Ishikawa (cell line): Measurements from ENCODE around the gene NDUFS3.

ENCODE experiments used
- CEBPB ChIP-seq: IDR thresholded peaks from 2 replicates; pipeline ENCODE4 v1.6.1; 2012
- CREB1 ChIP-seq: IDR thresholded peaks from 2 replicates; pipeline ENCODE4 v1.6.1; 2012; ENCODE audit warnings: low read depth
- EGR1 ChIP-seq: IDR thresholded peaks from 2 replicates; pipeline ENCODE4 v1.6.1; 2012
- EP300 ChIP-seq: IDR thresholded peaks from 2 replicates; pipeline ENCODE4 v1.6.1; 2012; ENCODE audit warnings: borderline replicate concordance
- FOXM1 ChIP-seq: IDR thresholded peaks from 2 replicates; pipeline ENCODE4 v1.6.1; 2012; ENCODE audit warnings: low read depth, borderline replicate concordance
- MAX ChIP-seq: IDR thresholded peaks from 2 replicates; pipeline ENCODE4 v1.6.1; 2012
- NFIC ChIP-seq: IDR thresholded peaks from 2 replicates; pipeline ENCODE4 v1.6.1; 2012
- RAD21 ChIP-seq: IDR thresholded peaks from 2 replicates; pipeline ENCODE4 v1.6.1; 2012; ENCODE audit warnings: low read depth
- REST ChIP-seq: IDR thresholded peaks from 2 replicates; pipeline ENCODE4 v1.6.1; 2012; ENCODE audit warnings: low read depth, mild to moderate bottlenecking
- TAF1 ChIP-seq: IDR thresholded peaks from 2 replicates; pipeline ENCODE4 v1.6.1; 2012; ENCODE audit warnings: low read depth, mild to moderate bottlenecking
- TCF12 ChIP-seq: IDR thresholded peaks from 2 replicates; pipeline ENCODE4 v1.6.1; 2012; ENCODE audit warnings: low read depth
- TEAD4 ChIP-seq: IDR thresholded peaks from 2 replicates; pipeline ENCODE4 v1.6.1; 2012
- USF1 ChIP-seq: IDR thresholded peaks from 2 replicates; pipeline ENCODE4 v1.6.1; 2012
- YY1 ChIP-seq: IDR thresholded peaks from 2 replicates; pipeline ENCODE4 v1.6.1; 2012; ENCODE audit warnings: low read depth
- ZBTB7A ChIP-seq: IDR thresholded peaks from 2 replicates; pipeline ENCODE4 v1.6.1; 2012; ENCODE audit warnings: low read depth

The NDUFS3 gene

GRCh38 chr11:47591764-47592163 lies 12.9 kb downstream of the NDUFS3 start:
- TF ChIP-seq REST (no peak), CEBPB (no peak), EP300 (no peak), FOXM1 (no peak), YY1 (no peak), MAX (no peak), TEAD4 (no peak), RAD21 (no peak), ZBTB7A (no peak), TAF1 (no peak), EGR1 (no peak)

GRCh38 chr11:47592251-47592650 lies 13.4 kb downstream of the NDUFS3 start:
- no peak for TF ChIP-seq YY1
- no peak for TF ChIP-seq FOXM1
- no peak for TF ChIP-seq EP300
- TF ChIP-seq NFIC = no peak
- TF ChIP-seq REST = no peak
- TF ChIP-seq EGR1 = no peak
- TF ChIP-seq CEBPB = no peak
- no peak for TF ChIP-seq MAX
- no peak for TF ChIP-seq TAF1
- TF ChIP-seq CREB1 = no peak

- TF ChIP-seq NFIC = no peak
- TF ChIP-seq EP300 = no peak
- no peak for TF ChIP-seq FOXM1
- no peak for TF ChIP-seq USF1
- no peak for TF ChIP-seq YY1
- no peak for TF ChIP-seq MAX
- no peak for TF ChIP-seq REST
- TF ChIP-seq TAF1 = no peak
- no peak for TF ChIP-seq TEAD4
- no peak for TF ChIP-seq CEBPB
- TF ChIP-seq TCF12 = no peak
- TF ChIP-seq EGR1 = no peak
- TF ChIP-seq CREB1 = no peak
- no peak for TF ChIP-seq RAD21
- TF ChIP-seq ZBTB7A = no peak
These were observed 14.1 kb downstream of the NDUFS3 start for GRCh38 chr11:47592970-47593369.

- no peak for TF ChIP-seq EP300
- TF ChIP-seq YY1 = no peak
- TF ChIP-seq TAF1 = no peak
- TF ChIP-seq TCF12 = no peak
- TF ChIP-seq EGR1 = no peak
- no peak for TF ChIP-seq CEBPB
- no peak for TF ChIP-seq CREB1
- TF ChIP-seq NFIC = no peak
- TF ChIP-seq USF1 = no peak
- TF ChIP-seq MAX = no peak
- TF ChIP-seq RAD21 = no peak
- TF ChIP-seq TEAD4 = no peak
- TF ChIP-seq FOXM1 = no peak
These were observed 14.6 kb downstream of the NDUFS3 start for GRCh38 chr11:47593492-47593933.
